RWPE1 (cell line): Measurements from ENCODE around the gene PFKFB1.

Experiments used
- CTCF ChIA-PET: fragments of 350-600 bp; sonication (Branson Sonifier 250); formaldehyde crosslinking; extraction: SDS; loops from one replicate; lab custom pipeline; 2021; lab: Yijun Ruan, JAX
- POLR2A ChIA-PET: fragments of 400-600 bp; formaldehyde crosslinking; extraction: SDS; loops from one replicate; lab custom pipeline; 2020; ENCODE audit warnings: antibody characterized with exemption; ENCODE audit not compliant: low non-redundant PET; lab: Yijun Ruan, JAX
- DNase-seq: peaks from one replicate; pipeline ENCODE4 v3.0.0; 2012; ENCODE audit warnings: low spot score
- H3K27ac ChIP-seq: fragments of 450-650 bp; 2 replicates; pipeline ENCODE4 v1.5.1; 2017
- TF ChIP-seq, protein P1 (sequence below): fragments of 450-650 bp; conservative IDR thresholded peaks from 2 replicates; pipeline ENCODE4 v1.5.1; 2017; ENCODE audit warnings: low read depth, mild to moderate bottlenecking

Gene PFKFB1

GRCh38 chrX:54923376-54923775, 70.6 kb downstream of the PFKFB1 start:
- TF ChIP-seq, protein P1, sequence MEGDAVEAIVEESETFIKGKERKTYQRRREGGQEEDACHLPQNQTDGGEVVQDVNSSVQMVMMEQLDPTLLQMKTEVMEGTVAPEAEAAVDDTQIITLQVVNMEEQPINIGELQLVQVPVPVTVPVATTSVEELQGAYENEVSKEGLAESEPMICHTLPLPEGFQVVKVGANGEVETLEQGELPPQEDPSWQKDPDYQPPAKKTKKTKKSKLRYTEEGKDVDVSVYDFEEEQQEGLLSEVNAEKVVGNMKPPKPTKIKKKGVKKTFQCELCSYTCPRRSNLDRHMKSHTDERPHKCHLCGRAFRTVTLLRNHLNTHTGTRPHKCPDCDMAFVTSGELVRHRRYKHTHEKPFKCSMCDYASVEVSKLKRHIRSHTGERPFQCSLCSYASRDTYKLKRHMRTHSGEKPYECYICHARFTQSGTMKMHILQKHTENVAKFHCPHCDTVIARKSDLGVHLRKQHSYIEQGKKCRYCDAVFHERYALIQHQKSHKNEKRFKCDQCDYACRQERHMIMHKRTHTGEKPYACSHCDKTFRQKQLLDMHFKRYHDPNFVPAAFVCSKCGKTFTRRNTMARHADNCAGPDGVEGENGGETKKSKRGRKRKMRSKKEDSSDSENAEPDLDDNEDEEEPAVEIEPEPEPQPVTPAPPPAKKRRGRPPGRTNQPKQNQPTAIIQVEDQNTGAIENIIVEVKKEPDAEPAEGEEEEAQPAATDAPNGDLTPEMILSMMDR = no peak
- CTCF ChIA-PET = no interaction called here
- no peak overlapping the region for H3K27ac ChIP-seq
- POLR2A ChIA-PET = no interaction called here
- DNase-seq = no peak

- ChIA-PET CTCF (no interaction called here), POLR2A (no interaction called here)
- TF ChIP-seq, protein P1 = no peak
- no peak overlapping the region for H3K27ac ChIP-seq
- DNase-seq = no peak
These were observed 71.4 kb downstream of the PFKFB1 start for GRCh38 chrX:54922547-54922946.

GRCh38 chrX:54921427-54922021, 72.5 kb downstream of the PFKFB1 start:
- POLR2A ChIA-PET = no interaction called here
- DNase-seq = no peak
- TF ChIP-seq, protein P1 = no peak
- no peak overlapping the region for H3K27ac ChIP-seq
- CTCF ChIA-PET = no interaction called here

- POLR2A ChIA-PET = no interaction called here
- CTCF ChIA-PET = no interaction called here
- TF ChIP-seq, protein P1 = no peak
- no peak within 1 kb of the TSS for H3K27ac ChIP-seq
- no peak for DNase-seq
These were observed 73.2 kb downstream of the PFKFB1 start, which contains the start of gene TRO for GRCh38 chrX:54920610-54921426. Gene TRO (plus strand): TSS chrX:54920824. CDS start chrX:54922247, 1,423 bp downstream.

DNA sequence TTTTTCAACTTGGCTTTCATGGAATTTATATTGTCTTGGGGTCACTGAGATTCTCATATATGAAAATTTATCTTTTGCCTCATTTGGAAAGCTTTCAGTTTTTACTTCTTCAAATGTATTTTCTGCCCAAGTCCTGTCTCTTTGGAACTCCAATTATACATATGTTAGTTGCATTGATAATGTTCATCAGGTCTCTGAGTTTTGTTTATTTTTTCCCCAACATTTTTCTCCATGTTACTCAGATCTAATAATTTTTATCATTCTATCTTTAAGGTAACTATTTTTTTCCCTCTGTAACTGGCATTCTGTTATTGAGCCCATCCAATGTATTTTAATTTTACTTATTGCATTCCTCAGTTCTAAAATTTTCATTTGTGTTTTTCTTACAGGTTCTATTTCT, 84.0 kb downstream of the PFKFB1 start:
- POLR2A ChIA-PET = no interaction called here
- no peak for DNase-seq
- TF ChIP-seq, protein P1 = no peak
- CTCF ChIA-PET = no interaction called here
- H3K27ac ChIP-seq = no peak overlapping the region

- DNase-seq = no peak
- ChIA-PET POLR2A (no interaction called here), CTCF (no interaction called here)
- no peak overlapping the region for H3K27ac ChIP-seq
- TF ChIP-seq, protein P1 = no peak
These were observed 99.8 kb downstream of the PFKFB1 start for GRCh38 chrX:54894159-54894558.
